ENCODE data around the gene AWAT1.
A peak's percentile ranks its signal among the peaks of the same experiment; 100 is the strongest.
"Not testable (repeated sequence)": the region's sequence is repeated elsewhere in the genome, so short reads cannot be mapped to it uniquely, and the experiment has no call there.

AWAT1 gene

GRCh38 chrX:70234355-70234754, at the start of gene AWAT1:
Gene AWAT1 (plus strand): TSS chrX:70234655. CDS start chrX:70234696, 41 bp downstream.
- DNase-seq, result no peak

GRCh38 chrX:70190225-70190624, 44.2 kb upstream of the AWAT1 start:
- no peak for DNase-seq

GRCh38 chrX:70196961-70197720, 37.3 kb upstream of the AWAT1 start:
- peak; percentile 57 for DNase-seq

GRCh38 chrX:70201732-70202131, 32.7 kb upstream of the AWAT1 start:
- no peak for DNase-seq

GRCh38 chrX:70208479-70208878, 26.0 kb upstream of the AWAT1 start:
- DNase-seq, result no peak

- DNase-seq, result not testable (repeated sequence)
These were observed 24.9 kb upstream of the AWAT1 start for GRCh38 chrX:70209570-70209969.

GRCh38 chrX:70219938-70220764, 14.3 kb upstream of the AWAT1 start:
- DNase-seq, result no peak

- DNase-seq, result no peak
These were observed 8.4 kb upstream of the AWAT1 start for GRCh38 chrX:70226048-70226447.

- DNase-seq, result no peak
These were observed 7.8 kb upstream of the AWAT1 start for GRCh38 chrX:70226687-70227086.

GRCh38 chrX:70231666-70232065, 2.8 kb upstream of the AWAT1 start:
- DNase-seq, result no peak

- no peak for DNase-seq
These were observed 6.3 kb downstream of the AWAT1 start for GRCh38 chrX:70240751-70241150.

GRCh38 chrX:70241501-70241900, 7.0 kb downstream of the AWAT1 start:
- DNase-seq, result no peak

- DNase-seq, result not testable (repeated sequence)
These were observed 9.1 kb downstream of the AWAT1 start for GRCh38 chrX:70243601-70244000.

- no peak for DNase-seq
These were observed 10.4 kb downstream of the AWAT1 start for GRCh38 chrX:70244881-70245280.

GRCh38 chrX:70247252-70247651, 12.8 kb downstream of the AWAT1 start:
- no peak for DNase-seq

GRCh38 chrX:70252491-70252890, 18.0 kb downstream of the AWAT1 start:
- no peak for DNase-seq

GRCh38 chrX:70253377-70254062, 19.1 kb downstream of the AWAT1 start:
- DNase-seq, result no peak

GRCh38 chrX:70254063-70254400, 19.6 kb downstream of the AWAT1 start:
- DNase-seq, result no peak

- no peak for DNase-seq
These were observed 20.5 kb downstream of the AWAT1 start for GRCh38 chrX:70254909-70255308.

GRCh38 chrX:70255452-70255851, 21.0 kb downstream of the AWAT1 start:
- DNase-seq, result no peak

GRCh38 chrX:70257423-70258288, 23.2 kb downstream of the AWAT1 start:
- DNase-seq, result no peak

GRCh38 chrX:70260104-70260503, 25.6 kb downstream of the AWAT1 start, which contains the start of gene P2RY4:
Gene P2RY4 (minus strand): TSS chrX:70260204. CDS start chrX:70259624, 580 bp downstream.
- no peak for DNase-seq

All from activated T-cell treated with anti-CD3 and anti-CD28 coated beads for 4 hours (primary cell).